ENCODE results near the gene FHIT. TPM values are rescaled to one million over a fixed set of nuclear protein-coding genes. Genes with fewer than 3 reads are reported as not detected.
A peak's percentile ranks its signal among the peaks of the same experiment; 100 is the strongest.
"Not testable (repeated sequence)": the region's sequence is repeated elsewhere in the genome, so short reads cannot be mapped to it uniquely, and the experiment has no call there.

The FHIT gene
- polyA plus RNA-seq, 1 donor from 2014 or later = 17.3 TPM

- Mint-ChIP-seq H3K4me1 (peaks cover 5 to 18% (median 13%) of the 10 kb centered on the region in 3 donors), H3K36me3 (no peaks in the 10 kb centered on the region), H3K9me3 (peaks cover 0 to 11% (median 3%) of the 10 kb centered on the region in 3 donors), H3K27ac (peak overlapping the region; percentile 46 to 92 (median 84)), H3K27me3 (no peaks in the 10 kb centered on the region), H3K4me3 (peak overlapping the region in 2 of 4 donors; percentile 85 to 86)
These were observed 242.9 kb downstream of the FHIT start for GRCh38 chr3:61008153-61008997.

GRCh38 chr3:61005591-61005990 lies 245.7 kb downstream of the FHIT start:
- Mint-ChIP-seq H3K4me3 (no peak overlapping the region), H3K4me1 (peaks cover 5 to 18% (median 13%) of the 10 kb centered on the region in 3 donors), H3K27me3 (no peaks in the 10 kb centered on the region), H3K36me3 (no peaks in the 10 kb centered on the region), H3K9me3 (peaks cover 0 to 11% (median 3%) of the 10 kb centered on the region in 3 donors), H3K27ac (no peak overlapping the region)

- no peaks in the 10 kb centered on the region for H3K36me3 Mint-ChIP-seq
- no peak overlapping the region for H3K4me3 Mint-ChIP-seq
- H3K27me3 Mint-ChIP-seq = no peaks in the 10 kb centered on the region
- H3K27ac Mint-ChIP-seq = no peak overlapping the region
- no peaks in the 10 kb centered on the region for H3K4me1 Mint-ChIP-seq
- H3K9me3 Mint-ChIP-seq = no peaks in the 10 kb centered on the region
These were observed 252.4 kb downstream of the FHIT start for GRCh38 chr3:60998858-60999257.

- Mint-ChIP-seq H3K27me3 (no peaks in the 10 kb centered on the region), H3K36me3 (no peaks in the 10 kb centered on the region), H3K4me3 (no peak overlapping the region), H3K9me3 (peaks cover 0 to 2% (median 0%) of the 10 kb centered on the region in 3 donors), H3K4me1 (no peaks in the 10 kb centered on the region), H3K27ac (no peak overlapping the region)
These were observed 258.9 kb downstream of the FHIT start for GRCh38 chr3:60992395-60992794.

GRCh38 chr3:60990442-60990730 lies 260.9 kb downstream of the FHIT start:
- Mint-ChIP-seq H3K9me3 (peaks cover 0 to 3% (median 2%) of the 10 kb centered on the region in 3 donors), H3K27me3 (no peaks in the 10 kb centered on the region), H3K27ac (no peak overlapping the region), H3K4me1 (no peaks in the 10 kb centered on the region), H3K4me3 (no peak overlapping the region), H3K36me3 (no peaks in the 10 kb centered on the region)

GRCh38 chr3:60989626-60990441 lies 261.4 kb downstream of the FHIT start:
- Mint-ChIP-seq H3K4me1 (no peaks in the 10 kb centered on the region), H3K27me3 (no peaks in the 10 kb centered on the region), H3K4me3 (no peak overlapping the region), H3K9me3 (peaks cover 0 to 4% (median 2%) of the 10 kb centered on the region in 3 donors), H3K36me3 (no peaks in the 10 kb centered on the region), H3K27ac (no peak overlapping the region)

- not testable (repeated sequence) for H3K27ac Mint-ChIP-seq, H3K4me3 Mint-ChIP-seq, H3K9me3 Mint-ChIP-seq, H3K27me3 Mint-ChIP-seq, H3K4me1 Mint-ChIP-seq, H3K36me3 Mint-ChIP-seq
These were observed 264.1 kb downstream of the FHIT start for GRCh38 chr3:60987191-60987590.

- Mint-ChIP-seq H3K36me3 (peaks cover 2% of the 10 kb centered on the region), H3K4me3 (no peak overlapping the region), H3K27ac (no peak overlapping the region), H3K4me1 (no peaks in the 10 kb centered on the region), H3K9me3 (peaks cover 0 to 4% (median 2%) of the 10 kb centered on the region in 3 donors), H3K27me3 (no peaks in the 10 kb centered on the region)
These were observed 264.7 kb downstream of the FHIT start for GRCh38 chr3:60986552-60986951.

- Mint-ChIP-seq H3K27ac (no peak overlapping the region), H3K4me3 (no peak overlapping the region), H3K36me3 (peaks cover 2% of the 10 kb centered on the region), H3K9me3 (peaks cover 0 to 4% (median 0%) of the 10 kb centered on the region in 3 donors), H3K27me3 (no peaks in the 10 kb centered on the region), H3K4me1 (no peaks in the 10 kb centered on the region)
These were observed 267.3 kb downstream of the FHIT start for GRCh38 chr3:60983906-60984305.

- Mint-ChIP-seq H3K4me3 (no peak overlapping the region), H3K9me3 (peaks cover 0 to 2% (median 0%) of the 10 kb centered on the region in 3 donors), H3K27ac (no peak overlapping the region), H3K4me1 (no peaks in the 10 kb centered on the region), H3K27me3 (no peaks in the 10 kb centered on the region), H3K36me3 (peaks cover 2% of the 10 kb centered on the region)
These were observed 270.9 kb downstream of the FHIT start for GRCh38 chr3:60980342-60980692.

- Mint-ChIP-seq H3K27ac (no peak overlapping the region), H3K36me3 (peaks cover 2% of the 10 kb centered on the region), H3K4me1 (no peaks in the 10 kb centered on the region), H3K27me3 (no peaks in the 10 kb centered on the region), H3K9me3 (no peaks in the 10 kb centered on the region), H3K4me3 (no peak overlapping the region)
These were observed 271.6 kb downstream of the FHIT start for GRCh38 chr3:60979461-60980341.

GRCh38 chr3:60973321-60973720 lies 277.9 kb downstream of the FHIT start:
- Mint-ChIP-seq H3K27ac (no peak overlapping the region), H3K36me3 (no peaks in the 10 kb centered on the region), H3K4me3 (peak overlapping the region in 1 of 4 donors; percentile 18), H3K27me3 (no peaks in the 10 kb centered on the region), H3K4me1 (no peaks in the 10 kb centered on the region), H3K9me3 (peaks cover 3 to 16% (median 12%) of the 10 kb centered on the region in 3 donors)

- H3K27me3 Mint-ChIP-seq = no peaks in the 10 kb centered on the region
- no peak overlapping the region for H3K27ac Mint-ChIP-seq
- H3K4me1 Mint-ChIP-seq = no peaks in the 10 kb centered on the region
- H3K4me3 Mint-ChIP-seq = no peak overlapping the region
- peaks cover 3 to 16% (median 12%) of the 10 kb centered on the region in 3 donors for H3K9me3 Mint-ChIP-seq
- no peaks in the 10 kb centered on the region for H3K36me3 Mint-ChIP-seq
These were observed 278.7 kb downstream of the FHIT start for GRCh38 chr3:60972599-60972998.

- Mint-ChIP-seq H3K9me3 (peaks cover 5 to 16% (median 12%) of the 10 kb centered on the region in 3 donors), H3K27me3 (no peaks in the 10 kb centered on the region), H3K27ac (no peak overlapping the region), H3K4me3 (no peak overlapping the region), H3K36me3 (no peaks in the 10 kb centered on the region), H3K4me1 (no peaks in the 10 kb centered on the region)
These were observed 280.4 kb downstream of the FHIT start for GRCh38 chr3:60970850-60971249.

GRCh38 chr3:60967141-60967540 lies 284.1 kb downstream of the FHIT start:
- Mint-ChIP-seq H3K36me3 (no peaks in the 10 kb centered on the region), H3K9me3 (peaks cover 9 to 15% (median 12%) of the 10 kb centered on the region in 3 donors), H3K27ac (no peak overlapping the region), H3K27me3 (no peaks in the 10 kb centered on the region), H3K4me1 (peaks cover 0 to 2% (median 0%) of the 10 kb centered on the region in 3 donors), H3K4me3 (no peak overlapping the region)

Data from IgD-negative memory B cell (primary cell).